ENCODE results near the gene TMEM101. TPM values are rescaled to one million over a fixed set of nuclear protein-coding genes. Genes with fewer than 3 reads are reported as not detected.
"Not testable (repeated sequence)": the region's sequence is repeated elsewhere in the genome, so short reads cannot be mapped to it uniquely, and the experiment has no call there.

TMEM101 gene
- total and polyA plus RNA-seq, 2 donors, result 23.8 to 28.7 TPM

GRCh38 chr17:43976963-43977837 lies 37.6 kb downstream of the TMEM101 start:
- WGBS, result 83% methylated on average over 9 of the region's 9 CpGs
- Histone ChIP-seq H3K4me1 (ENCODE audit: control insufficient read depth in 2 of 2, insufficient read depth in 2 of 2, low read length in 2 of 2) (no peaks in the 10 kb centered on the region), H3K4me3 (ENCODE audit: low read length in 2 of 2) (no peak overlapping the region), H3K36me3 (ENCODE audit: control insufficient read depth in 2 of 2, insufficient read depth in 2 of 2, low read length in 1 of 2) (no peaks in the 10 kb centered on the region), H3K27ac (ENCODE audit: low read depth in 1 of 2, low read length in 1 of 2) (no peak overlapping the region), H3K9me3 (ENCODE audit: control insufficient read depth in 2 of 2, insufficient read depth in 1 of 2, low read length in 1 of 2) (no peaks in the 10 kb centered on the region), H3K27me3 (ENCODE audit: control insufficient read depth in 2 of 2, insufficient read depth in 1 of 2, low read length in 1 of 2) (peaks cover 2 to 41% of the 10 kb centered on the region in 2 donors)
- DNase-seq (ENCODE audit: low read depth in 6 of 9, low spot score in 9 of 9), result no peak

- H3K27me3 ChIP-seq (ENCODE audit: control insufficient read depth in 2 of 2, insufficient read depth in 1 of 2, low read length in 1 of 2), result peaks cover 0 to 31% of the 10 kb centered on the region in 2 donors
These were observed 38.9 kb downstream of the TMEM101 start for GRCh38 chr17:43975898-43976297.

DNA sequence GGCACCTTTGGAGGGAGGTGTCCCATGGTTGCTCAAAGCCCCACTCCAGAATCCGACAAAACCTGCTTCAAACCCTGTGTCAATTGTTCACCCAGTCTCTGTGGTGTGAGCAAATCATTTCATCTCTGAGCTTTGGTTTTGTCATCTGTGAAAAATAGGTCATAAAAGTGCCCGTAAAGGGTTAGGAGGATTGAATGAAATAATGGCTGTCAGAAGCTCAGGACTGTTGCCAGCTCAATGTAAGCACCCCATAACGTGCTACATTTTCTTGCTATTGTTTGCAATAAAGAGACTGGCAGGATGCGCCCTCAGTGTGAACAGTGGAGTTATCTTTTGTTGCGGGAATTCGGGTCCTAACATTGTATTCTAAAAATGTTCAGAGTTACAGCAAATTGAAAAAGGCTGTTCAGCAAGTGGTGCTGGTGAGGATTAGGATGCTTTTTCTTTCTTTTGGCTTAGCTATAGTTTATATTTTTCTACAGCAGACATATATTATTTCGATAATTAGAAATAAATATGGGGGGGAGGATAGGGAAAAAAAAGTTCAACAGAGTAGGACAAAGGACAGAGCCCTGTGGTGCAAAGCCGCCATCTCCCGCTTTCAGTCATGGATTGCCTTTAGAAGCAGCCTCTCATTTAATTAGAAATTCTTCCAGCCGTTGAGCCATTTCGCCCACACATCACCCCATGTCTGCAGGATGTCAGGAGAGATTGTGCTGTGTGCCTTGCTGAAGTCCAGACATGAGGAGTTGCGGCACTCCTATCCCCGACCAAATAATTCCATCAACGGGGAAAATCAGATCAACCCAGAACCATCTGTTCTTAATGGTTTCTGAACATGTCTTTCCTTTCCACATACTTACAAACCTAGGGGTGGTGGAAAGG lies 40.1 kb downstream of the TMEM101 start:
- Histone ChIP-seq H3K27ac (ENCODE audit: low read depth in 1 of 2, low read length in 1 of 2) (no peak overlapping the region), H3K4me3 (ENCODE audit: low read length in 2 of 2) (no peak overlapping the region), H3K9me3 (ENCODE audit: control insufficient read depth in 2 of 2, insufficient read depth in 1 of 2, low read length in 1 of 2) (no peaks in the 10 kb centered on the region), H3K36me3 (ENCODE audit: control insufficient read depth in 2 of 2, insufficient read depth in 2 of 2, low read length in 1 of 2) (no peaks in the 10 kb centered on the region), H3K4me1 (ENCODE audit: control insufficient read depth in 2 of 2, insufficient read depth in 2 of 2, low read length in 2 of 2) (no peaks in the 10 kb centered on the region), H3K27me3 (ENCODE audit: control insufficient read depth in 2 of 2, insufficient read depth in 1 of 2, low read length in 1 of 2) (peaks cover 0 to 30% of the 10 kb centered on the region in 2 donors)
- WGBS, result 86% methylated on average over 14 of the region's 14 CpGs
- DNase-seq (ENCODE audit: low read depth in 6 of 9, low spot score in 9 of 9), result no peak

More at GRCh38 chr17:43975898-43976297, 38.9 kb downstream of the TMEM101 start:
- H3K9me3 ChIP-seq (ENCODE audit: control insufficient read depth in 2 of 2, insufficient read depth in 1 of 2, low read length in 1 of 2), result no peaks in the 10 kb centered on the region
- DNase-seq (ENCODE audit: low read depth in 6 of 9, low spot score in 9 of 9), result no peak
- H3K4me3 ChIP-seq (ENCODE audit: low read length in 2 of 2), result no peak overlapping the region
- WGBS, result 76% methylated on average over 15 of the region's 27 CpGs
- H3K36me3 ChIP-seq (ENCODE audit: control insufficient read depth in 2 of 2, insufficient read depth in 2 of 2, low read length in 1 of 2), result no peaks in the 10 kb centered on the region
- no peaks in the 10 kb centered on the region for H3K4me1 ChIP-seq (ENCODE audit: control insufficient read depth in 2 of 2, insufficient read depth in 2 of 2, low read length in 2 of 2)
- no peak overlapping the region for H3K27ac ChIP-seq (ENCODE audit: low read depth in 1 of 2, low read length in 1 of 2)

- not testable (repeated sequence) for H3K27ac ChIP-seq (ENCODE audit: low read depth in 1 of 2, low read length in 1 of 2); H3K4me1 ChIP-seq (ENCODE audit: control insufficient read depth in 2 of 2, insufficient read depth in 2 of 2, low read length in 2 of 2); DNase-seq (ENCODE audit: low read depth in 6 of 9, low spot score in 9 of 9); H3K9me3 ChIP-seq (ENCODE audit: control insufficient read depth in 2 of 2, insufficient read depth in 1 of 2, low read length in 1 of 2); H3K4me3 ChIP-seq (ENCODE audit: low read length in 2 of 2); H3K36me3 ChIP-seq (ENCODE audit: control insufficient read depth in 2 of 2, insufficient read depth in 2 of 2, low read length in 1 of 2)
- WGBS, result 92% methylated on average over 22 of the region's 22 CpGs
- H3K27me3 ChIP-seq (ENCODE audit: control insufficient read depth in 2 of 2, insufficient read depth in 1 of 2, low read length in 1 of 2), result peaks cover 0 to 21% of the 10 kb centered on the region in 2 donors
These were observed 42.1 kb downstream of the TMEM101 start for GRCh38 chr17:43972444-43973212.

- not testable (repeated sequence) for H3K4me1 ChIP-seq (ENCODE audit: control insufficient read depth in 2 of 2, insufficient read depth in 2 of 2, low read length in 2 of 2); H3K9me3 ChIP-seq (ENCODE audit: control insufficient read depth in 2 of 2, insufficient read depth in 1 of 2, low read length in 1 of 2); H3K36me3 ChIP-seq (ENCODE audit: control insufficient read depth in 2 of 2, insufficient read depth in 2 of 2, low read length in 1 of 2); H3K4me3 ChIP-seq (ENCODE audit: low read length in 2 of 2); DNase-seq (ENCODE audit: low read depth in 6 of 9, low spot score in 9 of 9); H3K27ac ChIP-seq (ENCODE audit: low read depth in 1 of 2, low read length in 1 of 2)
- WGBS, result 33% methylated on average over 2 of the region's 2 CpGs
- H3K27me3 ChIP-seq (ENCODE audit: control insufficient read depth in 2 of 2, insufficient read depth in 1 of 2, low read length in 1 of 2), result peaks cover 0 to 16% of the 10 kb centered on the region in 2 donors
These were observed 43.3 kb downstream of the TMEM101 start for GRCh38 chr17:43971436-43971835.

- H3K36me3 ChIP-seq (ENCODE audit: control insufficient read depth in 2 of 2, insufficient read depth in 2 of 2, low read length in 1 of 2), result no peaks in the 10 kb centered on the region
- H3K4me1 ChIP-seq (ENCODE audit: control insufficient read depth in 2 of 2, insufficient read depth in 2 of 2, low read length in 2 of 2), result no peaks in the 10 kb centered on the region
- peaks cover 2 to 16% of the 10 kb centered on the region in 2 donors for H3K27me3 ChIP-seq (ENCODE audit: control insufficient read depth in 2 of 2, insufficient read depth in 1 of 2, low read length in 1 of 2)
- H3K4me3 ChIP-seq (ENCODE audit: low read length in 2 of 2), result no peak overlapping the region
- H3K9me3 ChIP-seq (ENCODE audit: control insufficient read depth in 2 of 2, insufficient read depth in 1 of 2, low read length in 1 of 2), result no peaks in the 10 kb centered on the region
- H3K27ac ChIP-seq (ENCODE audit: low read depth in 1 of 2, low read length in 1 of 2), result no peak overlapping the region
- 91% methylated on average over 4 of the region's 4 CpGs for WGBS
- DNase-seq (ENCODE audit: low read depth in 6 of 9, low spot score in 9 of 9), result no peak
These were observed 44.4 kb downstream of the TMEM101 start for GRCh38 chr17:43970366-43970765.

DNA sequence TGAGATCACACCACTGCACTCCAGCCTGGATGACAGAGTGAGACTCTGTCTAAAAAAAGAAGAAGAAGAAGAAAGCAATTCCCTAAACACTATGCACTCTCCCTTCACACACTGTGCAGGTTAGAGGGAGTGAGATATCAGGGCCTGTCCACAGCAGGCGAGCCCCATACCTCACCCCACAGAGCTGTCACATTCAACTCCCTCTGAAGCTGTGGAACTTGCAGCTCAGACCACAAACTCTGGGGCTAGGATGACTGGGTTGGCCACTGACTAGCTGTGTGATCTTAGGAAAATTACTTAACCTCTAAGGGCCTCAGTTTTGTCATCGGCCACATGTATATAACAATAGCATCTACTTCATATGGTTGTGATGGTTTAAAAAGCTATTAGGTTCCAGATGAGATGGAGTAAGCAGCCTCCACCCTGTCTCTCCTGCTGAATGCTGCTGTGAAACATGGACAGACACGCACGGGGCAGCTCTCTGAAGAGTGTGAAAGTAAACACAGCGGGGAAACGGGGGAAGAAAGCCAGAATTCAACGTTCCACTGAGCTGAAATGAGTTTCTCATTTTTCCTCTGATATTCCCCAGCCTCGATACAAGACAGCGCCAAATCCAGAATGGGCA lies 47.4 kb downstream of the TMEM101 start:
- WGBS, result 76% methylated on average over 9 of the region's 9 CpGs
- DNase-seq (ENCODE audit: low read depth in 6 of 9, low spot score in 9 of 9), result no peak
- Histone ChIP-seq H3K27me3 (ENCODE audit: control insufficient read depth in 2 of 2, insufficient read depth in 1 of 2, low read length in 1 of 2) (peaks cover 2 to 14% of the 10 kb centered on the region in 2 donors), H3K36me3 (ENCODE audit: control insufficient read depth in 2 of 2, insufficient read depth in 2 of 2, low read length in 1 of 2) (no peaks in the 10 kb centered on the region), H3K4me3 (ENCODE audit: low read length in 2 of 2) (no peak overlapping the region), H3K9me3 (ENCODE audit: control insufficient read depth in 2 of 2, insufficient read depth in 1 of 2, low read length in 1 of 2) (no peaks in the 10 kb centered on the region), H3K4me1 (ENCODE audit: control insufficient read depth in 2 of 2, insufficient read depth in 2 of 2, low read length in 2 of 2) (no peaks in the 10 kb centered on the region), H3K27ac (ENCODE audit: low read depth in 1 of 2, low read length in 1 of 2) (no peak overlapping the region)

DNA sequence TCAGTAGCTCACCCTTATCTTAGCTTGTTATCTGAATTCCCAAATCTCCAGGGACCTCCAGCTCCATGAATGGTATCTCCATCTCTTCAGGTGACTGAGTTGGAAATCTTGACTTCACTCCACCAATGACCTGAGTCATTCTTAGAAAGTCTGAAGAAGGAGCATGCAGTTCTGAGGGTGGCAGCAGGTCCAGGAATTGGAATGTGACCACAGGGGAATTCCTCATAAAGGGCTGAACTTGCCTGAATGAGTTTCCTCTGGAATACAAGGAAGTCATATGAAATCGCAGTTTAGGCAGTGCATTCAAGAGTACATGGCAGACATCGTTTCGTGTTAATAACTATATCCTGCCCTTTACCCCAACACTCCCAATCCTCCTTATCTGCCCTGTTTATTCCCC lies 48.5 kb downstream of the TMEM101 start:
- 92% methylated on average over 3 of the region's 3 CpGs for WGBS
- H3K4me1 ChIP-seq (ENCODE audit: control insufficient read depth in 2 of 2, insufficient read depth in 2 of 2, low read length in 2 of 2), result no peaks in the 10 kb centered on the region
- no peak overlapping the region for H3K4me3 ChIP-seq (ENCODE audit: low read length in 2 of 2)
- DNase-seq (ENCODE audit: low read depth in 6 of 9, low spot score in 9 of 9), result no peak
- no peaks in the 10 kb centered on the region for H3K9me3 ChIP-seq (ENCODE audit: control insufficient read depth in 2 of 2, insufficient read depth in 1 of 2, low read length in 1 of 2)
- peaks cover 2 to 14% of the 10 kb centered on the region in 2 donors for H3K27me3 ChIP-seq (ENCODE audit: control insufficient read depth in 2 of 2, insufficient read depth in 1 of 2, low read length in 1 of 2)
- H3K27ac ChIP-seq (ENCODE audit: low read depth in 1 of 2, low read length in 1 of 2), result no peak overlapping the region
- H3K36me3 ChIP-seq (ENCODE audit: control insufficient read depth in 2 of 2, insufficient read depth in 2 of 2, low read length in 1 of 2), result no peaks in the 10 kb centered on the region
